K562 (cell line): ENCODE results near the gene CLSTN1. TPM values are rescaled to one million over a fixed set of nuclear protein-coding genes. Genes with fewer than 3 reads are reported as not detected.
A peak's percentile ranks its signal among the peaks of the same experiment; 100 is the strongest.

Source experiments
- BDP1 ChIP-seq: IDR thresholded peaks from 3 replicates; pipeline ENCODE4 v1.6.1; 2011; ENCODE audit not compliant: insufficient read length, insufficient read depth
- CHD1 ChIP-seq: fragments of 200-600 bp; sonication (generic); IDR thresholded peaks from one replicate; pipeline ENCODE4 v1.6.1; 2012; ENCODE audit warnings: mild to moderate bottlenecking, moderate library complexity, low read length, inconsistent platforms
- CREM ChIP-seq: IDR thresholded peaks from 2 replicates; pipeline ENCODE4 v1.6.1; 2014; ENCODE audit warnings: antibody characterized with exemption, low read depth
- CTBP1 ChIP-seq: fragments of 450-650 bp; IDR thresholded peaks from 2 replicates; pipeline ENCODE4 v1.6.1; 2016; ENCODE audit warnings: borderline replicate concordance
- EP400 ChIP-seq: fragments of 450-650 bp; IDR thresholded peaks from 2 replicates; pipeline ENCODE4 v1.6.1; 2017; ENCODE audit warnings: antibody characterized with exemption, mild to moderate bottlenecking, moderate library complexity
- FOXK2 ChIP-seq, 2 experiments: fragments of 450-650 bp; IDR thresholded peaks in 1 of 2; conservative IDR thresholded peaks in 1 of 2; 2 replicates each; pipeline ENCODE4 v1.6.1; 2016; ENCODE audit warnings: low read depth in 2 of 2, mild to moderate bottlenecking in 1 of 2
- HIVEP1 ChIP-seq: fragments of 250-450 bp; sonication (Bioruptor Pico); IDR thresholded peaks from 2 replicates; pipeline ENCODE4 v1.4.0; 2020; ENCODE audit warnings: mild to moderate bottlenecking
- ILK ChIP-seq: fragments of 450-650 bp; IDR thresholded peaks from 2 replicates; pipeline ENCODE4 v1.6.1; 2016; ENCODE audit warnings: missing genetic modification characterization, low read depth, mild to moderate bottlenecking, missing compliant biosample characterization, moderate library complexity, borderline replicate concordance
- KLF6 ChIP-seq: fragments of 250-450 bp; sonication (Bioruptor Pico); IDR thresholded peaks from 2 replicates; pipeline ENCODE4 v1.4.0; 2020; ENCODE audit warnings: mild to moderate bottlenecking, moderate library complexity, borderline replicate concordance
- MCM2 ChIP-seq: fragments of 450-650 bp; IDR thresholded peaks from 2 replicates; pipeline ENCODE4 v1.6.1; 2017; ENCODE audit warnings: low read depth, mild to moderate bottlenecking
- NCOA6 ChIP-seq: fragments of 450-650 bp; IDR thresholded peaks from 2 replicates; pipeline ENCODE4 v1.6.1; 2017; ENCODE audit warnings: mild to moderate bottlenecking
- NR3C1 ChIP-seq: sonication (generic); formaldehyde crosslinking; IDR thresholded peaks from 2 replicates; pipeline ENCODE4 v1.8.1; 2022; ENCODE audit warnings: missing genetic modification reagents
- NRF1 ChIP-seq, 2 experiments: fragments of 450-650 bp; IDR thresholded peaks in 1 of 2; conservative IDR thresholded peaks in 1 of 2; 2 replicates each; pipeline ENCODE4 v1.6.1; 2014; ENCODE audit warnings: mild to moderate bottlenecking in 2 of 2
- POLR3A ChIP-seq: IDR thresholded peaks from 2 replicates; pipeline ENCODE4 v1.6.1; 2011; ENCODE audit warnings: borderline replicate concordance, mild to moderate bottlenecking, moderate library complexity; ENCODE audit not compliant: insufficient read length, insufficient read depth; ENCODE audit errors: extremely low read depth
- RHOXF2B ChIP-seq: fragments of 250-450 bp; sonication (Bioruptor Pico); conservative IDR thresholded peaks from 2 replicates; pipeline ENCODE4 v1.5.1; 2021
- XRCC5 ChIP-seq: fragments of 200-400 bp; formaldehyde crosslinking; IDR thresholded peaks from 2 replicates; pipeline ENCODE4 v1.6.1; 2017; ENCODE audit warnings: low read depth, mild to moderate bottlenecking, low read length
- ZFP30 ChIP-seq: fragments of 250-450 bp; sonication (Bioruptor Pico); IDR thresholded peaks from 2 replicates; pipeline ENCODE4 v1.8.0; 2022; ENCODE audit warnings: moderate library complexity, mild to moderate bottlenecking, inconsistent platforms, borderline replicate concordance
- ZKSCAN8 ChIP-seq: fragments of 200-800 bp; sonication (Bioruptor generic); IDR thresholded peaks from 2 replicates; pipeline ENCODE4 v1.6.1; 2016; ENCODE audit warnings: missing genetic modification characterization, missing compliant biosample characterization
- ZNF217 ChIP-seq: sonication (generic); formaldehyde crosslinking; IDR thresholded peaks from 2 replicates; pipeline ENCODE4 v1.8.0; 2022; ENCODE audit warnings: mild to moderate bottlenecking, missing genetic modification reagents
- ZNF507 ChIP-seq: conservative IDR thresholded peaks from 2 replicates; pipeline ENCODE4 v1.6.1; 2017; ENCODE audit warnings: missing genetic modification characterization, missing compliant biosample characterization
- ZNF589 ChIP-seq: fragments of 200-800 bp; sonication (Bioruptor generic); IDR thresholded peaks from 2 replicates; pipeline ENCODE4 v1.6.1; 2016; ENCODE audit warnings: low read depth, missing genetic modification characterization, missing compliant biosample characterization
- polyA plus RNA-seq, 8 experiments: library from polyadenylated mRNA; depleted of rRNA in 4 of 8; stranded (reverse) in 5 of 8; unstranded in 3 of 8; fragments of >200 nt; fragmentation: Nextera tagmentation in 2 of 8; fragmentation: Illumina TruSeq in 1 of 8; extraction: Ambion mirVana in 2 of 8; extraction: Trizol in 1 of 8; gene quantifications; 2 replicates each; pipeline versions ENCODE4 v1.2.1 to v1.2.3, GENCODE V29; 2011 to 2014; ENCODE audit warnings: inconsistent platforms in 1 of 8, missing spikeins in 1 of 8
- total RNA-seq, 7 experiments: library from RNA; depleted of rRNA in 6 of 7; stranded (reverse); fragments of >200 nt in 6 of 7; fragmentation: Illumina TruSeq in 2 of 7; extraction: Trizol in 2 of 7; gene quantifications; 2 replicates each; pipeline versions ENCODE4 v1.2.1 to v1.2.3, GENCODE V29; 2011 to 2021; ENCODE audit warnings: low replicate concordance in 1 of 7
- TF ChIP-seq, protein P1 (sequence below): fragments of 250-450 bp; sonication (Bioruptor Pico); IDR thresholded peaks from 2 replicates; pipeline ENCODE4 v1.4.0; 2020; ENCODE audit warnings: mild to moderate bottlenecking, moderate library complexity
- TF ChIP-seq, protein P2 (sequence below): IDR thresholded peaks from 2 replicates; pipeline ENCODE4 v1.6.1; 2011; ENCODE audit warnings: borderline replicate concordance, low read depth, mild to moderate bottlenecking, moderate library complexity, low read length; ENCODE audit not compliant: insufficient read depth, poor library complexity, severe bottlenecking
- TF ChIP-seq, protein P3 (sequence below): fragments of 450-650 bp; IDR thresholded peaks from 2 replicates; pipeline ENCODE4 v1.6.1; 2014; ENCODE audit warnings: low read depth, mild to moderate bottlenecking, moderate library complexity, borderline replicate concordance

CLSTN1 gene
- total and polyA plus RNA-seq, 9 of the 15 experiments (the other 6 are each of a cell fraction or from before 2014, with no cell fraction given): 1.1 to 32.5 (median 13.3) TPM

DNA sequence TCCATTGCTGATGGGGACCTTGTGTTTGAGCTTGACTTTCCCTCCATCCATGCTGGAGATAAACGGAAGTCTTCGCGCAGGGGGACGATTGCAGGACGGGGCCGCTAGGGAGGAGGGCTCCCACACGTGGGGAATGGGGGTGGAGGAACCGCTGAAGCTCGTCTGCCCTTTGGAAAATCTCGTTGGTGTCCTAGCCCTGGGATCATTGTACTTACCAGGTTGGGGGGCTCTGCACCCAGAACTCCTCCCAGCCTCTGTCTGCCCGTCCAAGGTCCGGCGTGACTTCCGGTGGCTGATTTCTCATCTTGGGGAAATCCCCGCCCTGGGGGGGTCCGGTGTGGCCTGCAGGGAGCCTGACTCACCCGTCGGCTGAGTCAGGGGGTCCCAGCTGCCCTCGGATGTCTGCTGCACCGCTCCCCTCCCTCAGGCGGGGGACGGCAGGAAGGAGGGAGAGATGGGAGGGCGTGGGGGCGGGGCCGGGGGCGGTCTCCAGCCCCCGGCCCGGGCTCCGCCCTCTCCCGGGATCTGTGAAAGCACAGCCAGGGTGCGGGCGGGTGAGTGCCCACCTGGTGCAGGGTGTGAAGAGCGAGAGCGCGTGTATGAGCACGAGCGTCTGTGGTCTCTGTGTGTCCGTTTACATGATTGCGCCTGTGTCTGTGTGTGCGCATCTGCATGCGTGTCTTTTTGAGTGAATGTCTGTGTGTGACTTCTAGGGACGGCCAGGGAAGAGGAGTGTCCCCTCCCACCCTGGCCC, 136.5 kb downstream of the CLSTN1 start (continued):
- TF ChIP-seq POLR3A (no peak), MCM2 (no peak), CHD1 (peak; percentile 2), CTBP1 (peak; percentile 57; the same call in 1 of the 2 replicates), HIVEP1 (CRISPR knock-in tag) (0 out of 2 replicates have a peak, but pooled peaks have one; percentile 23), FOXK2 (conservative IDR thresholded peaks at IDR 0.05 in 1 of 2, IDR thresholded peaks at IDR 0.05 in 1 of 2; ENCODE audit: low read depth in 2 of 2) (peak; percentile 50 to 57; a peak in 2 of 4 replicates), CREM (no peak; the same call in 1 of the 2 replicates), ZNF507 (no peak), XRCC5 (peak; percentile 24; the same call in 1 of the 2 replicates), NCOA6 (peak; percentile 83), ZNF217 (CRISPR knock-in tag) (no peak), KLF6 (no peak), BDP1 (no peak), EP400 (peak; percentile 91), NR3C1 (CRISPR knock-in tag) (no peak), ZFP30 (CRISPR knock-in tag) (no peak), RHOXF2B (CRISPR knock-in tag) (no peak), ZKSCAN8 (CRISPR knock-in tag) (no peak), NRF1 (conservative IDR thresholded peaks at IDR 0.05 in 1 of 2, IDR thresholded peaks at IDR 0.05 in 1 of 2) (0 out of 4 replicates have a peak, but pooled peaks of 1 of the 2 experiments have one; percentile 18), ILK (tag) (no peak), ZNF589 (CRISPR knock-in tag) (peak; percentile 36; the same call in 1 of the 2 replicates)
- TF ChIP-seq, protein P1, sequence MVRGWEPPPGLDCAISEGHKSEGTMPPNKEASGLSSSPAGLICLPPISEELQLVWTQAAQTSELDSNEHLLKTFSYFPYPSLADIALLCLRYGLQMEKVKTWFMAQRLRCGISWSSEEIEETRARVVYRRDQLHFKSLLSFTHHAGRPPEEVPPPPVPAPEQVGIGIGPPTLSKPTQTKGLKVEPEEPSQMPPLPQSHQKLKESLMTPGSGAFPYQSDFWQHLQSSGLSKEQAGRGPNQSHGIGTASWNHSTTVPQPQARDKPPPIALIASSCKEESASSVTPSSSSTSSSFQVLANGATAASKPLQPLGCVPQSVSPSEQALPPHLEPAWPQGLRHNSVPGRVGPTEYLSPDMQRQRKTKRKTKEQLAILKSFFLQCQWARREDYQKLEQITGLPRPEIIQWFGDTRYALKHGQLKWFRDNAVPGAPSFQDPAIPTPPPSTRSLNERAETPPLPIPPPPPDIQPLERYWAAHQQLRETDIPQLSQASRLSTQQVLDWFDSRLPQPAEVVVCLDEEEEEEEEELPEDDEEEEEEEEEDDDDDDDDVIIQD: no peak
- TF ChIP-seq, protein P2, sequence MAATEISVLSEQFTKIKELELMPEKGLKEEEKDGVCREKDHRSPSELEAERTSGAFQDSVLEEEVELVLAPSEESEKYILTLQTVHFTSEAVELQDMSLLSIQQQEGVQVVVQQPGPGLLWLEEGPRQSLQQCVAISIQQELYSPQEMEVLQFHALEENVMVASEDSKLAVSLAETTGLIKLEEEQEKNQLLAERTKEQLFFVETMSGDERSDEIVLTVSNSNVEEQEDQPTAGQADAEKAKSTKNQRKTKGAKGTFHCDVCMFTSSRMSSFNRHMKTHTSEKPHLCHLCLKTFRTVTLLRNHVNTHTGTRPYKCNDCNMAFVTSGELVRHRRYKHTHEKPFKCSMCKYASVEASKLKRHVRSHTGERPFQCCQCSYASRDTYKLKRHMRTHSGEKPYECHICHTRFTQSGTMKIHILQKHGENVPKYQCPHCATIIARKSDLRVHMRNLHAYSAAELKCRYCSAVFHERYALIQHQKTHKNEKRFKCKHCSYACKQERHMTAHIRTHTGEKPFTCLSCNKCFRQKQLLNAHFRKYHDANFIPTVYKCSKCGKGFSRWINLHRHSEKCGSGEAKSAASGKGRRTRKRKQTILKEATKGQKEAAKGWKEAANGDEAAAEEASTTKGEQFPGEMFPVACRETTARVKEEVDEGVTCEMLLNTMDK: peak; percentile 90
- TF ChIP-seq, protein P3, sequence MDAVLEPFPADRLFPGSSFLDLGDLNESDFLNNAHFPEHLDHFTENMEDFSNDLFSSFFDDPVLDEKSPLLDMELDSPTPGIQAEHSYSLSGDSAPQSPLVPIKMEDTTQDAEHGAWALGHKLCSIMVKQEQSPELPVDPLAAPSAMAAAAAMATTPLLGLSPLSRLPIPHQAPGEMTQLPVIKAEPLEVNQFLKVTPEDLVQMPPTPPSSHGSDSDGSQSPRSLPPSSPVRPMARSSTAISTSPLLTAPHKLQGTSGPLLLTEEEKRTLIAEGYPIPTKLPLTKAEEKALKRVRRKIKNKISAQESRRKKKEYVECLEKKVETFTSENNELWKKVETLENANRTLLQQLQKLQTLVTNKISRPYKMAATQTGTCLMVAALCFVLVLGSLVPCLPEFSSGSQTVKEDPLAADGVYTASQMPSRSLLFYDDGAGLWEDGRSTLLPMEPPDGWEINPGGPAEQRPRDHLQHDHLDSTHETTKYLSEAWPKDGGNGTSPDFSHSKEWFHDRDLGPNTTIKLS: 0 out of 2 replicates have a peak, but pooled peaks have one; percentile 24
